GM12801 (cell line): ENCODE data around the gene SAPCD1.

ENCODE experiments used
- TF ChIP-seq, protein P1 (sequence below): IDR thresholded peaks from one replicate; pipeline ENCODE4 v1.5.1; 2011; ENCODE audit warnings: control low read depth; ENCODE audit not compliant: insufficient read length; ENCODE audit errors: extremely low read depth

SAPCD1 gene

DNA sequence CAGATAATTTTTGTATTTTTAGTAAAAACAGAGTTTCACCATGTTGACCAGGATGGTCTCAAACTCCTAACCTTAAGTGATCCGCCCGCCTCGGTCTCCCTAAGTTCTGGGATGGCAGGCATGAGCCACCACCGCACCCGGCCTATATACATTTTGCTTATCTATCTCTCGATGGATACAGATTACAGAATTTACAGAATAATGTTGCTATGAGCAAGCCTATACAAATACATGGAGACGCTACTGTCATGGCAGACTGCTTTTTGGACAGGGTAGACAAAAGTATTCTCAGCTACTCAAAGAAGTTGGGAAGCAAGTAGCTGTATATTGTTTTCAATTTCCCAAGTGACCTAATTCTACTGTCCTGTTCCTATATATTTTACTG lies 51.0 kb downstream of the SAPCD1 start:
- TF ChIP-seq, protein P1, sequence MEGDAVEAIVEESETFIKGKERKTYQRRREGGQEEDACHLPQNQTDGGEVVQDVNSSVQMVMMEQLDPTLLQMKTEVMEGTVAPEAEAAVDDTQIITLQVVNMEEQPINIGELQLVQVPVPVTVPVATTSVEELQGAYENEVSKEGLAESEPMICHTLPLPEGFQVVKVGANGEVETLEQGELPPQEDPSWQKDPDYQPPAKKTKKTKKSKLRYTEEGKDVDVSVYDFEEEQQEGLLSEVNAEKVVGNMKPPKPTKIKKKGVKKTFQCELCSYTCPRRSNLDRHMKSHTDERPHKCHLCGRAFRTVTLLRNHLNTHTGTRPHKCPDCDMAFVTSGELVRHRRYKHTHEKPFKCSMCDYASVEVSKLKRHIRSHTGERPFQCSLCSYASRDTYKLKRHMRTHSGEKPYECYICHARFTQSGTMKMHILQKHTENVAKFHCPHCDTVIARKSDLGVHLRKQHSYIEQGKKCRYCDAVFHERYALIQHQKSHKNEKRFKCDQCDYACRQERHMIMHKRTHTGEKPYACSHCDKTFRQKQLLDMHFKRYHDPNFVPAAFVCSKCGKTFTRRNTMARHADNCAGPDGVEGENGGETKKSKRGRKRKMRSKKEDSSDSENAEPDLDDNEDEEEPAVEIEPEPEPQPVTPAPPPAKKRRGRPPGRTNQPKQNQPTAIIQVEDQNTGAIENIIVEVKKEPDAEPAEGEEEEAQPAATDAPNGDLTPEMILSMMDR, result no peak
